IMR-90 (cell line): ENCODE results near the gene HOXC12. TPM values are rescaled to one million over a fixed set of nuclear protein-coding genes. Genes with fewer than 3 reads are reported as not detected.

Experiments
- ATAC-seq: fragments of 200-7000 bp; cut with Tn5 transposase; 2 replicates; pipeline ENCODE4 v1.9.1; 2020; ENCODE audit warnings: low read depth, mild to moderate bottlenecking, moderate library complexity
- BruUV-seq: library from RNA; stranded (reverse); fragments of 400-500 nt; replicated peaks from 2 replicates; lab custom pipeline; 2021; lab: Mats Ljungman, UMichigan
- CTCF ChIA-PET: fragments of 300-600 bp; formaldehyde crosslinking; extraction: SDS; loops from one replicate; lab custom pipeline; 2021; ENCODE audit warnings: antibody characterized with exemption; lab: Yijun Ruan, JAX
- POLR2A ChIA-PET: fragments of 300-600 bp; sonication (Branson Sonifier 250); formaldehyde crosslinking; loops from one replicate; lab custom pipeline; 2022; ENCODE audit warnings: antibody characterized with exemption; ENCODE audit not compliant: unreplicated experiment; lab: Charles Lee
- DNase-seq: peaks from one replicate; pipeline ENCODE4 v3.0.0; 2013
- H2AFZ ChIP-seq: replicated peaks from 2 replicates; pipeline ENCODE3; 2013; ENCODE audit warnings: low read length, mild to moderate bottlenecking; ENCODE audit not compliant: poor library complexity
- H2AK5ac ChIP-seq: 2 replicates; pipeline ENCODE4 v1.6.1; 2013; ENCODE audit warnings: low read depth, low read length, inconsistent platforms
- H2AK9ac ChIP-seq: replicated peaks from 2 replicates; pipeline ENCODE3; 2013; ENCODE audit warnings: mild to moderate bottlenecking, low read depth, low read length, moderate library complexity; ENCODE audit not compliant: poor library complexity
- H2BK120ac ChIP-seq: 2 replicates; pipeline ENCODE4 v1.6.1; 2013; ENCODE audit warnings: low read depth, low read length, inconsistent platforms
- H2BK15ac ChIP-seq: 3 replicates; pipeline ENCODE4 v1.6.1; 2013; ENCODE audit warnings: low read depth, low read length, inconsistent platforms
- H2BK20ac ChIP-seq: 2 replicates; pipeline ENCODE4 v1.6.1; 2013; ENCODE audit warnings: low read depth, mild to moderate bottlenecking, inconsistent platforms, low read length, moderate library complexity
- H2BK5ac ChIP-seq: 2 replicates; pipeline ENCODE4 v1.6.1; 2013; ENCODE audit warnings: mild to moderate bottlenecking, low read depth, low read length, inconsistent platforms; ENCODE audit not compliant: poor library complexity, severe bottlenecking
- H3K14ac ChIP-seq: replicated peaks from 2 replicates; pipeline ENCODE4 v1.6.1; 2013; ENCODE audit warnings: low read depth, low read length, inconsistent platforms
- H3K18ac ChIP-seq: 2 replicates; pipeline ENCODE4 v1.6.1; 2013; ENCODE audit warnings: low read depth, low read length, control low read depth
- H3K23ac ChIP-seq: 2 replicates; pipeline ENCODE4 v1.6.1; 2013; ENCODE audit warnings: low read depth, low read length, inconsistent platforms
- H3K27ac ChIP-seq: 2 replicates; pipeline ENCODE4 v1.5.1; 2013; ENCODE audit warnings: mild to moderate bottlenecking, control low read depth, low read length; ENCODE audit not compliant: insufficient read depth
- H3K27me3 ChIP-seq: 2 replicates; pipeline ENCODE4 v1.6.1; 2013; ENCODE audit warnings: low read length; ENCODE audit not compliant: control insufficient read depth, insufficient read depth
- H3K36me3 ChIP-seq: 2 replicates; pipeline ENCODE4 v1.6.1; 2013; ENCODE audit warnings: low read length, mixed read lengths; ENCODE audit not compliant: control insufficient read depth, insufficient read depth
- H3K4ac ChIP-seq: 2 replicates; pipeline ENCODE4 v1.6.1; 2013; ENCODE audit warnings: low read depth, low read length, inconsistent platforms
- H3K4me1 ChIP-seq: 2 replicates; pipeline ENCODE4 v1.6.1; 2013; ENCODE audit warnings: low read length, mixed read lengths; ENCODE audit not compliant: control insufficient read depth, insufficient read depth
- H3K4me2 ChIP-seq: 2 replicates; pipeline ENCODE4 v1.6.1; 2013; ENCODE audit warnings: low read depth, mild to moderate bottlenecking, control low read depth, low read length, moderate library complexity
- H3K4me3 ChIP-seq: 2 replicates; pipeline ENCODE4 v1.5.1; 2013; ENCODE audit warnings: low read depth, mild to moderate bottlenecking, control low read depth, low read length, moderate library complexity; ENCODE audit not compliant: insufficient read depth
- H3K56ac ChIP-seq: 2 replicates; pipeline ENCODE4 v1.6.1; 2013; ENCODE audit warnings: low read length, inconsistent platforms; ENCODE audit not compliant: insufficient read depth; ENCODE audit errors: extremely low read depth
- H3K79me1 ChIP-seq, 2 experiments: 2 replicates each; pipeline ENCODE4 v1.6.1; 2013; ENCODE audit warnings: low read length in 2 of 2, inconsistent platforms in 1 of 2, low read depth in 1 of 2
- H3K9ac ChIP-seq: 2 replicates; pipeline ENCODE4 v1.6.1; 2013; ENCODE audit warnings: low read depth, low read length, control low read depth
- H3K9me1 ChIP-seq: 2 replicates; pipeline ENCODE4 v1.6.1; 2013; ENCODE audit warnings: low read length, inconsistent platforms; ENCODE audit not compliant: insufficient read depth
- H3K9me3 ChIP-seq: 2 replicates; pipeline ENCODE4 v1.6.1; 2013; ENCODE audit warnings: low read length; ENCODE audit not compliant: control insufficient read depth, insufficient read depth
- H4K20me1 ChIP-seq: 2 replicates; pipeline ENCODE4 v1.6.1; 2013; ENCODE audit warnings: low read length, inconsistent platforms; ENCODE audit not compliant: insufficient read depth
- H4K5ac ChIP-seq: 2 replicates; pipeline ENCODE4 v1.6.1; 2013; ENCODE audit warnings: mild to moderate bottlenecking, low read depth, low read length, control low read depth
- H4K8ac ChIP-seq, 2 experiments: 2 replicates each; pipeline ENCODE4 v1.6.1; 2013; ENCODE audit warnings: low read depth in 2 of 2, low read length in 2 of 2, control low read depth in 1 of 2, inconsistent platforms in 1 of 2
- H4K91ac ChIP-seq: 2 replicates; pipeline ENCODE4 v1.6.1; 2013; ENCODE audit warnings: low read depth, low read length, inconsistent platforms; ENCODE audit not compliant: insufficient read depth
- MXI1 ChIP-seq: IDR thresholded peaks from 2 replicates; pipeline ENCODE4 v1.6.1; 2012; ENCODE audit warnings: low read depth, mild to moderate bottlenecking, low read length, moderate library complexity, borderline replicate concordance
- SMC3 ChIP-seq: fragments of 150-350 bp; IDR thresholded peaks from 2 replicates; pipeline ENCODE4 v1.6.1; 2016; ENCODE audit warnings: low read depth, mild to moderate bottlenecking, antibody characterized with exemption, low read length, moderate library complexity
- WGBS, 2 experiments: methylation state at CpG; one replicate each; pipeline versions ENCODE4 v1.1.5 to v1.1.7; 2013; ENCODE audit warnings: missing lambda C conversion rate in 2 of 2; ENCODE audit not compliant: insufficient read length in 1 of 2; ENCODE audit errors: extremely low coverage in 2 of 2; 5-methylcytosine and 5-hydroxymethylcytosine counted together
- dilution Hi-C: fragments of 300-500 bp; cut with HindIII; formaldehyde crosslinking; loops from one replicate; pipeline ENCODE4 v1.14.3; 2018; ENCODE audit warnings: low sequenced_read_pairs; ENCODE audit not compliant: unreplicated experiment
- in situ Hi-C: fragments of 300-500 bp; cut with MboI; formaldehyde crosslinking; loops from 3 replicates; pipeline ENCODE4 v1.14.3; 2019; ENCODE audit warnings: low sequenced_read_pairs, inconsistent platforms, mixed read lengths
- intact Hi-C: fragments of 100-400 bp; cut with micrococcal nuclease; formaldehyde crosslinking; loops from 2 replicates; pipeline ENCODE4 v1.10.0; 2022
- polyA plus RNA-seq, 3 experiments: library from polyadenylated mRNA; depleted of rRNA; stranded (reverse); fragments of >200 nt; gene quantifications; 2 replicates each; pipeline ENCODE4 v1.2.3, GENCODE V29; 2012; ENCODE audit warnings: low replicate concordance in 1 of 3
- total RNA-seq: library from RNA; depleted of rRNA; stranded (reverse); fragments of >200 nt; gene quantifications from 2 replicates; pipeline ENCODE4 v1.2.3, GENCODE V29; 2012

The HOXC12 gene
- total and polyA plus RNA-seq, 2 of the 4 experiments (the other 2 are of a cell fraction): not detected

DNA sequence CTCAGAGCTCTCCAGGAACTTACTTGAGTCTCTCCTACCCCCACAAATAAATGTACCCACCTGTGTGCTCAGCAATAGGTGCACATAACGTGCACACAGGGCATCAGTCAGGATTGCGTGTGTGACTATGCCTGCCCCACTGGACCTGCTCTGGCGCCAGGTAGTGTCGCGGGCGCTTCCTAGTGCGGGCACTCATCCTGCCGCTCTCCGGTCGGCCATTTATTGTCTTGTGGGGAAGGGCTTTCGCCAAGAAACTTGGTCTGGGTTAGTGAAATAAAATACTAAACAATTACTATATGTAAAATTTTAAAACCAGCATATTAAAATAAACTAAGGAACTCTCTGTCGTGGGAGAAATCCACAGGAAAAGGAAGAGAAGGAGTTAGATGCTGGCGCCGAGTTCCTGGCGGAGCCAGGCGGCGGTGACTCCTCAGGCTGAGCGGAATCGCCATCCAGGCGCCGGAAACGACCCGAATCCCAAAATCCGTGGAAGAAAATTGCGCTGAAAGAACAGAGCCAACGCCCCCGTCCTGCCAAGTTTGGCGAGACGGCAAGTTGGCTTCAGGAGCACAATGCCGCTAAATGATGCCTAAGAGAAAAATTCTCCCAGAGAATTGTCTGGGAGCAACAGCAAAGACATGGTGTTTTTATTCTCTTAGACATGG lies 24.0 kb upstream of the HOXC12 start:
- DNase-seq (no peak), ATAC-seq (no peak)
- Histone ChIP-seq H4K5ac (no peak overlapping the region), H2AFZ (no peak overlapping the region), H3K4ac (no peak overlapping the region), H3K9me3 (peaks cover 6% of the 10 kb centered on the region; the same call in 1 of the 2 replicates), H2AK5ac (no peak overlapping the region), H4K8ac (no peak overlapping the region), H3K36me3 (no peaks in the 10 kb centered on the region), H2BK120ac (no peak overlapping the region), H3K14ac (no peak overlapping the region), H2BK15ac (no peak overlapping the region), H2BK20ac (no peak overlapping the region), H3K23ac (no peak overlapping the region), H3K4me2 (no peak overlapping the region), H2BK5ac (no peak overlapping the region), H4K91ac (no peak overlapping the region), H3K79me1 (no peaks in the 10 kb centered on the region), H3K27ac (no peak overlapping the region), H3K4me1 (no peaks in the 10 kb centered on the region), H4K20me1 (no peaks in the 10 kb centered on the region), H3K9ac (no peak overlapping the region), H3K56ac (no peak overlapping the region), H3K9me1 (no peaks in the 10 kb centered on the region), H2AK9ac (no peak overlapping the region), H3K4me3 (no peak overlapping the region), H3K18ac (no peak overlapping the region), H3K27me3 (peaks cover 87% of the 10 kb centered on the region)
- ChIA-PET POLR2A (no interaction called here), CTCF (no interaction called here)
- intact Hi-C loops (no loop called here), in situ Hi-C loops (no loop called here), dilution Hi-C loops (no loop called here)
- BruUV-seq: no TSS peak
- no peak for TF ChIP-seq SMC3
- TF ChIP-seq MXI1: no peak
- 7% methylated on average over 3 of the region's 30 CpGs; no CpG with 5 or more reads in 1 of the 2 experiments for WGBS, 2 experiments
